Measurements from ENCODE around the gene ZEB2. TPM values are rescaled to one million over a fixed set of nuclear protein-coding genes. Genes with fewer than 3 reads are reported as not detected.

Gene ZEB2
- total and polyA plus RNA-seq, 2 donors from 2014 or later, result 8.3 to 136 TPM

- intact Hi-C loops (cut with DNase I), result no loop called here
- Histone ChIP-seq H3K36me3 (ENCODE audit: control insufficient read depth in 2 of 3, insufficient read depth in 3 of 3, low read length in 3 of 3) (peaks cover 0 to 2% (median 0%) of the 10 kb centered on the region in 3 donors), H3K9me3 (ENCODE audit: control insufficient read depth in 2 of 3, insufficient read depth in 1 of 3, low read length in 3 of 3) (no peaks in the 10 kb centered on the region), H3K27me3 (ENCODE audit: control insufficient read depth, insufficient read depth, low read length) (no peaks in the 10 kb centered on the region), H3K27ac (ENCODE audit: low read depth in 2 of 2, low read length in 2 of 2) (peak overlapping the region; percentile 73 to 82), H3K4me3 (ENCODE audit: low read length in 3 of 3) (peak overlapping the region in 2 of 3 donors; percentile 23 to 61), H3K9ac (ENCODE audit: low read length in 3 of 3) (peak overlapping the region in 1 of 3 donors; percentile 51), H3K4me1 (ENCODE audit: control insufficient read depth in 2 of 3, insufficient read depth in 2 of 3, low read depth in 1 of 3, low read length in 3 of 3) (peaks cover 6 to 23% (median 10%) of the 10 kb centered on the region in 3 donors)
- TF ChIP-seq CTCF (IDR thresholded peaks at IDR 0.05; ENCODE audit: borderline replicate concordance, extremely low read depth, insufficient read depth), result no peak
- FAIRE-seq (no peak), DNase-seq (no peak)
These were observed 7.4 kb downstream of the ZEB2 start for GRCh38 chr2:144512470-144512869.

- peaks cover 6 to 23% (median 10%) of the 10 kb centered on the region in 3 donors for H3K4me1 ChIP-seq (ENCODE audit: control insufficient read depth in 2 of 3, insufficient read depth in 2 of 3, low read depth in 1 of 3, low read length in 3 of 3)
- H3K36me3 ChIP-seq (ENCODE audit: control insufficient read depth in 2 of 3, insufficient read depth in 3 of 3, low read length in 3 of 3), result peaks cover 0 to 2% (median 0%) of the 10 kb centered on the region in 3 donors
- peak overlapping the region in 2 of 3 donors; percentile 33 to 51 for H3K9ac ChIP-seq (ENCODE audit: low read length in 3 of 3)
- FAIRE-seq, result no peak
- intact Hi-C loops (cut with DNase I), result no loop called here
- no peak for TF ChIP-seq CTCF (IDR thresholded peaks at IDR 0.05; ENCODE audit: borderline replicate concordance, extremely low read depth, insufficient read depth)
- peak overlapping the region; percentile 70 to 75 for H3K27ac ChIP-seq (ENCODE audit: low read depth in 2 of 2, low read length in 2 of 2)
- no peaks in the 10 kb centered on the region for H3K27me3 ChIP-seq (ENCODE audit: control insufficient read depth, insufficient read depth, low read length)
- peak overlapping the region; percentile 3 to 61 (median 25) for H3K4me3 ChIP-seq (ENCODE audit: low read length in 3 of 3)
- no peak for DNase-seq
- no peaks in the 10 kb centered on the region for H3K9me3 ChIP-seq (ENCODE audit: control insufficient read depth in 2 of 3, insufficient read depth in 1 of 3, low read length in 3 of 3)
These were observed 8.0 kb downstream of the ZEB2 start for GRCh38 chr2:144511937-144512336.

- Histone ChIP-seq H3K27me3 (ENCODE audit: control insufficient read depth, insufficient read depth, low read length) (no peaks in the 10 kb centered on the region), H3K4me3 (ENCODE audit: low read length in 3 of 3) (peak overlapping the region in 2 of 3 donors; percentile 20 to 61), H3K27ac (ENCODE audit: low read depth in 2 of 2, low read length in 2 of 2) (peak overlapping the region; percentile 75 to 78), H3K4me1 (ENCODE audit: control insufficient read depth in 2 of 3, insufficient read depth in 2 of 3, low read depth in 1 of 3, low read length in 3 of 3) (peaks cover 6 to 26% (median 10%) of the 10 kb centered on the region in 3 donors), H3K9me3 (ENCODE audit: control insufficient read depth in 2 of 3, insufficient read depth in 1 of 3, low read length in 3 of 3) (no peaks in the 10 kb centered on the region), H3K36me3 (ENCODE audit: control insufficient read depth in 2 of 3, insufficient read depth in 3 of 3, low read length in 3 of 3) (peaks cover 0 to 2% (median 0%) of the 10 kb centered on the region in 3 donors), H3K9ac (ENCODE audit: low read length in 3 of 3) (peak overlapping the region in 2 of 3 donors; percentile 16 to 51)
- DNase-seq (peak in 1 of 5 donors; percentile 12), FAIRE-seq (no peak)
- intact Hi-C loops (cut with DNase I), result no loop called here
- TF ChIP-seq CTCF (IDR thresholded peaks at IDR 0.05; ENCODE audit: borderline replicate concordance, extremely low read depth, insufficient read depth), result no peak
These were observed 8.6 kb downstream of the ZEB2 start for GRCh38 chr2:144511226-144511810.

All from kidney (tissue), 14 donors.